HepG2 (cell line): Measurements from ENCODE around the gene ABO. TPM values are rescaled to one million over a fixed set of nuclear protein-coding genes. Genes with fewer than 3 reads are reported as not detected.

ENCODE experiments used
- ATAC-seq: fragments of 200-7000 bp; cut with Tn5 transposase; 3 replicates; pipeline ENCODE4 v1.9.1; 2020; ENCODE audit warnings: mild to moderate bottlenecking, moderate library complexity
- BruUV-seq: library from RNA; stranded (reverse); fragments of 400-500 nt; replicated peaks from 2 replicates; lab custom pipeline; 2021; lab: Mats Ljungman, UMichigan
- CTCF ChIA-PET: fragments of 300-600 bp; formaldehyde crosslinking; extraction: SDS; loops from one replicate; lab custom pipeline; 2021; ENCODE audit warnings: low total read pairs, inconsistent platforms, low intra/inter-chr PET ratio; lab: Yijun Ruan, JAX
- POLR2A ChIA-PET: fragments of 350-600 bp; sonication (Branson Sonifier 250); formaldehyde crosslinking; loops from one replicate; lab custom pipeline; 2020; ENCODE audit warnings: antibody characterized with exemption, inconsistent platforms; lab: Yijun Ruan, JAX
- DNase-seq: peaks from one replicate; pipeline ENCODE4 v3.0.0-alpha.2; 2015; ENCODE audit warnings: low spot score
- FAIRE-seq: peaks from 3 replicates; lab custom pipeline; 2011; peaks lifted over from hg19 to GRCh38; lab: Jason Lieb, UNC
- H2AFZ ChIP-seq: one replicate; pipeline ENCODE4 v1.6.1; 2011; ENCODE audit warnings: low read length, inconsistent platforms
- H3K27ac ChIP-seq: fragments of 300-600 bp; 3 replicates; pipeline ENCODE4 v1.8.0; 2011; ENCODE audit warnings: mixed run types, mild to moderate bottlenecking, mixed read lengths, low read length, inconsistent platforms; ENCODE audit not compliant: insufficient read depth; ENCODE audit errors: extremely low read length
- H3K27me3 ChIP-seq, 2 experiments: fragments of 200-600 bp in 1 of 2; 2 replicates in 1 of 2; 3 replicates in 1 of 2; pipeline versions ENCODE4 v1.6.0 to v1.8.0; 2011; ENCODE audit warnings: low read length in 2 of 2, mild to moderate bottlenecking in 2 of 2, moderate library complexity in 2 of 2, inconsistent platforms in 1 of 2; ENCODE audit not compliant: insufficient read depth in 2 of 2, control insufficient read depth in 1 of 2
- H3K36me3 ChIP-seq, 2 experiments: fragments of 200-600 bp in 1 of 2; replicated peaks in 1 of 2; 2 replicates in 1 of 2; 3 replicates in 1 of 2; pipeline versions ENCODE4 v1.5.1 to v1.8.0; 2011; ENCODE audit warnings: low read length in 2 of 2, inconsistent platforms in 1 of 2; ENCODE audit not compliant: insufficient read depth in 2 of 2, control insufficient read depth in 1 of 2
- H3K4me1 ChIP-seq: 2 replicates; pipeline ENCODE4 v1.5.1; 2012; ENCODE audit warnings: low read length, inconsistent platforms; ENCODE audit not compliant: insufficient read depth
- H3K4me2 ChIP-seq: 2 replicates; pipeline ENCODE4 v1.6.0; 2011; ENCODE audit warnings: low read depth, low read length, inconsistent platforms
- H3K4me3 ChIP-seq, 3 experiments: fragments of 200-600 bp in 1 of 3; sonication (generic), shearing (Covaris generic) in 1 of 3; replicated peaks in 1 of 3; 2 replicates each; pipeline ENCODE4 v1.5.1; 2011 to 2016; ENCODE audit warnings: low read length in 3 of 3, inconsistent platforms in 2 of 3, low read depth in 2 of 3, mild to moderate bottlenecking in 2 of 3, control low read depth in 1 of 3, mixed read lengths in 1 of 3; ENCODE audit not compliant: insufficient read depth in 1 of 3
- H3K79me2 ChIP-seq: one replicate; pipeline ENCODE4 v1.6.1; 2011; ENCODE audit warnings: low read length, inconsistent platforms; ENCODE audit not compliant: insufficient read depth
- H3K9ac ChIP-seq: 2 replicates; pipeline ENCODE4 v1.6.0; 2011; ENCODE audit warnings: mild to moderate bottlenecking, low read depth, low read length, inconsistent platforms; ENCODE audit not compliant: insufficient read depth
- H3K9me3 ChIP-seq: 2 replicates; pipeline ENCODE4 v1.5.1; 2012; ENCODE audit warnings: mild to moderate bottlenecking, low read length
- H4K20me1 ChIP-seq: 2 replicates; pipeline ENCODE4 v1.6.0; 2011; ENCODE audit warnings: inconsistent platforms, mild to moderate bottlenecking, low read length, moderate library complexity; ENCODE audit not compliant: insufficient read depth
- BCL6 ChIP-seq: IDR thresholded peaks from 2 replicates; pipeline ENCODE4 v1.6.1; 2016; ENCODE audit warnings: missing genetic modification reagents, missing compliant biosample characterization
- PAWR ChIP-seq: sonication (generic); formaldehyde crosslinking; IDR thresholded peaks from 2 replicates; pipeline ENCODE4 v1.4.0; 2020; ENCODE audit warnings: missing genetic modification reagents, mild to moderate bottlenecking, borderline replicate concordance
- POLR2A ChIP-seq, 2 experiments: IDR thresholded peaks; 2 replicates each; pipeline ENCODE4 v1.6.1; 2011; ENCODE audit warnings: low read depth in 2 of 2, low read length in 2 of 2, mild to moderate bottlenecking in 1 of 2, moderate library complexity in 1 of 2; ENCODE audit not compliant: insufficient read depth in 1 of 2
- STAG1 ChIP-seq: sonication (generic); formaldehyde crosslinking; IDR thresholded peaks from 2 replicates; pipeline ENCODE4 v1.4.0; 2020; ENCODE audit warnings: missing genetic modification reagents
- ZBTB7B ChIP-seq: sonication (generic); formaldehyde crosslinking; IDR thresholded peaks from 2 replicates; pipeline ENCODE4 v1.4.0; 2020; ENCODE audit warnings: missing genetic modification reagents
- ZMYM2 ChIP-seq: sonication (generic); formaldehyde crosslinking; IDR thresholded peaks from 2 replicates; pipeline ENCODE4 v1.8.0; 2022; ENCODE audit warnings: mild to moderate bottlenecking, missing genetic modification reagents
- ZNF589 ChIP-seq: sonication (generic); formaldehyde crosslinking; conservative IDR thresholded peaks from 2 replicates; pipeline ENCODE4 v1.8.0; 2022; ENCODE audit warnings: mild to moderate bottlenecking, moderate library complexity, missing genetic modification reagents
- WGBS: methylation state at CpG from one replicate; pipeline ENCODE4 v1.1.6; 2017; ENCODE audit warnings: low lambda C conversion rate; 5-methylcytosine and 5-hydroxymethylcytosine counted together
- in situ Hi-C: cut with HindIII; loops from 2 replicates; pipeline ENCODE4 v1.10.0; 2017; ENCODE audit warnings: low pct_unique_long_range_greater_than_20kb; ENCODE audit not compliant: extremely low pct_ligation_motif_present
- intact Hi-C: fragments of 100-400 bp; cut with micrococcal nuclease; formaldehyde crosslinking; loops from one replicate; pipeline ENCODE4 v1.10.0; 2022; ENCODE audit not compliant: unreplicated experiment
- polyA plus RNA-seq, 8 experiments: library from polyadenylated mRNA; depleted of rRNA in 3 of 8; stranded (reverse) in 7 of 8; unstranded in 1 of 8; fragments of >200 nt; fragmentation: Illumina TruSeq in 4 of 8; extraction: Trizol in 4 of 8; gene quantifications; 2 replicates each; pipeline versions ENCODE4 v1.2.1 to v1.2.3, GENCODE V29; 2011 to 2016; ENCODE audit warnings: low read depth in 4 of 8, missing spikeins in 1 of 8, mixed read lengths in 1 of 8; ENCODE audit not compliant: insufficient read depth in 1 of 8
- total RNA-seq, 5 experiments: library from RNA; depleted of rRNA; stranded (reverse); fragments of >200 nt; fragmentation: Illumina TruSeq; extraction: Trizol; gene quantifications; 2 replicates each; pipeline ENCODE4 v1.2.3, GENCODE V29; 2016; ENCODE audit warnings: low read depth in 1 of 5
- TF ChIP-seq, protein P1 (sequence below): sonication (generic); formaldehyde crosslinking; IDR thresholded peaks from 2 replicates; pipeline ENCODE4 v1.9.0; 2022; ENCODE audit warnings: low read depth, missing genetic modification reagents
- TF ChIP-seq, protein P2 (sequence below): sonication (generic); formaldehyde crosslinking; IDR thresholded peaks from 2 replicates; pipeline ENCODE4 v1.4.0; 2020; ENCODE audit warnings: mild to moderate bottlenecking, missing genetic modification reagents, borderline replicate concordance
- TF ChIP-seq, protein P3 (sequence below): sonication (generic); formaldehyde crosslinking; IDR thresholded peaks from 2 replicates; pipeline ENCODE4 v1.5.0; 2020; ENCODE audit warnings: mild to moderate bottlenecking, missing genetic modification reagents

ABO gene
- total and polyA plus RNA-seq, 2 of the 13 experiments (the other 11 are each of a cell fraction or from before 2014, with no cell fraction given), result not detected

DNA sequence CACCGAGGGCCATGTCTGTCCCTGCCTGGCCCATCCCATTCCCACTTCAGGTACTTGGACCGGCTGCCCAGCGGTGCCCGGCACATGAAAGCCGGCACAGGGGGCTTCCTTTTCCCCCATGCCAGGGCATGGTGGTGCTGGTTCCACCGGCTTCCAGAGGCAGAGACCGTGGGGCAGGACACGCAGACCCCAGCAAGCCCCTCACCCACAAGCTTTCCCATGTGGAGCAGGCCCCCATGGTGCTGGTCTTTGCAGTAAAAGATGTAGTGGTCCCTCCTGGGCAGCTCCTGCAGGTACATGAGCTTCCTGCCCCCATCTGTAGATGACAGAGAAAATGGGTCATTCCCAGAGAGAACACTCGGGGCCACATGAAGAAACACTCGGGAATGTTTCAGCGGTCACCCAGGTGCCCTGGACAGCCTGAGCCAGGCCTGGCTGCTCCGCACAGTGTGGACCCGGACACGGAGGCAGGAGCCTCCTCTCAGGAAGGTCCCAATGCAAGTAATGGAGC lies 67.9 kb downstream of the ABO start:
- Histone ChIP-seq H3K79me2 (no peaks in the 10 kb centered on the region), H3K4me2 (no peak overlapping the region), H3K9me3 (no peaks in the 10 kb centered on the region), H3K9ac (no peak overlapping the region), H4K20me1 (no peaks in the 10 kb centered on the region), H3K27ac (no peak overlapping the region), H3K27me3 (peaks cover 4 to 41% of the 10 kb centered on the region in 2 experiments; a peak in 3 of 5 replicates), H3K4me1 (no peaks in the 10 kb centered on the region; the same call in 1 of the 2 replicates), H2AFZ (no peak overlapping the region), H3K36me3 (no peaks in the 10 kb centered on the region), H3K4me3 (no peak overlapping the region)
- ChIA-PET CTCF (no interaction called here), POLR2A (no interaction called here)
- in situ Hi-C loops, result no loop called here
- 38% methylated on average over 8 of the region's 14 CpGs for WGBS
- intact Hi-C loops, result no loop called here
- ATAC-seq (0 out of 3 replicates have a peak, but pooled peaks have one; percentile 11), FAIRE-seq (no peak), DNase-seq (no peak)
- BruUV-seq, result no TSS peak
- TF ChIP-seq BCL6, result no peak
- TF ChIP-seq ZBTB7B (CRISPR knock-in tag), result no peak
- no peak for TF ChIP-seq POLR2A (IDR thresholded peaks at IDR 0.05; ENCODE audit: insufficient read depth in 1 of 2, low read depth in 2 of 2, low read length in 2 of 2)

DNA sequence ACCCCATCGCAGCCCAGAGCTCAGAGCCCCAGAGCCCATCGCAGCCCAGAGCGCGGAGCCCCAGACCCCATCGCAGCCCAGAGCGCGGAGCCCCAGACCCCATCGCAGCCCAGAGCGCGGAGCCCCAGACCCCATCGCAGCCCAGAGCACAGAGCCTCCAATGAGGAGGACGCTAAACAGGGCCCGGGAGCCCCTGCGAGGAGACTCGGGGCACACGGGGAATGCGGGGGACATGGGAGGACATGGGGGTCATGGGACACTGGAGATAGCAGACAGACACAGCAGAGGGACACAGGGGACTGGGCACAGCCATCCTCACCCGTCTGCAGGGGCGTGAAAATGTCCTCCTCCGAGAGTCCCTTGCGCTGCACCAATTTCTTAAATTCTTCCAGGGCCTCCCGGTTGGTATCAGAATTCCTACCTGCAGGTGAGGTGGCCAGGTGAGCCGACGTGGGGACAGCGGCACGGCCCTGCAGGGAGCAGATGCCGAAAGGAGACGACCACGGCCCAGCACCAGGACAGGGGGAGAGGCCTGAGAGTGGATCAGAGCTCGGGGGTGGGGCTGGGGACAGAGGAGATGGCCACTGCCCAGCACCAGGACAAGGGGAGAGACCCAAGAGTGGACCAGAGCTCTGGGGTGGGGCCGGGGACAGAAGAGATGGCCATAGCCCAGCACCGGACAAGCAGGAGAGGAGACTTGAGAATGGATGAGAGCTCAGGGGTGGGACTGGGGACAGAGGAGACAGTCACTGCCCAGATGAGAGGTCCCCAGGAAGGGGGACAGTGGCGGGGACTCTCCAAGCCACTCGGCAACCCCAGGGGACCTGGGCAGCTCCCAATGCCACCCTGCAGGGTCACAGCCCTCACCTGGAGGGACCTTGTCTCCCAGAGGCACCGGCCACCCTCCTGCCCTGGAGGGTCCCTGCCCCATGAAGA lies 68.7 kb downstream of the ABO start:
- no peaks in the 10 kb centered on the region; the same call in 1 of the 2 replicates for H3K4me1 ChIP-seq
- no peak overlapping the region for H3K4me2 ChIP-seq
- H3K79me2 ChIP-seq, result no peaks in the 10 kb centered on the region
- BruUV-seq, result no TSS peak
- peaks cover 4 to 49% of the 10 kb centered on the region in 2 experiments; a peak in 3 of 5 replicates for H3K27me3 ChIP-seq
- H3K27ac ChIP-seq, result no peak overlapping the region
- H4K20me1 ChIP-seq, result no peaks in the 10 kb centered on the region
- DNase-seq (no peak), ATAC-seq (no peak), FAIRE-seq (no peak)
- no peak overlapping the region for H3K4me3 ChIP-seq
- H3K9me3 ChIP-seq, result no peaks in the 10 kb centered on the region
- H3K36me3 ChIP-seq, result no peaks in the 10 kb centered on the region
- ChIA-PET POLR2A (no interaction called here), CTCF (no interaction called here)
- no peak overlapping the region for H3K9ac ChIP-seq
- in situ Hi-C loops (no loop called here), intact Hi-C loops (no loop called here)
- 33% methylated on average over 15 of the region's 35 CpGs for WGBS
- no peak overlapping the region for H2AFZ ChIP-seq
- TF ChIP-seq, protein P1, sequence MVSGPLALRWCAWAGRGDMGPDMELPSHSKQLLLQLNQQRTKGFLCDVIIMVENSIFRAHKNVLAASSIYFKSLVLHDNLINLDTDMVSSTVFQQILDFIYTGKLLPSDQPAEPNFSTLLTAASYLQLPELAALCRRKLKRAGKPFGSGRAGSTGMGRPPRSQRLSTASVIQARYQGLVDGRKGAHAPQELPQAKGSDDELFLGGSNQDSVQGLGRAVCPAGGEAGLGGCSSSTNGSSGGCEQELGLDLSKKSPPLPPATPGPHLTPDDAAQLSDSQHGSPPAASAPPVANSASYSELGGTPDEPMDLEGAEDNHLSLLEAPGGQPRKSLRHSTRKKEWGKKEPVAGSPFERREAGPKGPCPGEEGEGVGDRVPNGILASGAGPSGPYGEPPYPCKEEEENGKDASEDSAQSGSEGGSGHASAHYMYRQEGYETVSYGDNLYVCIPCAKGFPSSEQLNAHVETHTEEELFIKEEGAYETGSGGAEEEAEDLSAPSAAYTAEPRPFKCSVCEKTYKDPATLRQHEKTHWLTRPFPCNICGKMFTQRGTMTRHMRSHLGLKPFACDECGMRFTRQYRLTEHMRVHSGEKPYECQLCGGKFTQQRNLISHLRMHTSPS (CRISPR knock-in tag), result no peak
- TF ChIP-seq, protein P2, sequence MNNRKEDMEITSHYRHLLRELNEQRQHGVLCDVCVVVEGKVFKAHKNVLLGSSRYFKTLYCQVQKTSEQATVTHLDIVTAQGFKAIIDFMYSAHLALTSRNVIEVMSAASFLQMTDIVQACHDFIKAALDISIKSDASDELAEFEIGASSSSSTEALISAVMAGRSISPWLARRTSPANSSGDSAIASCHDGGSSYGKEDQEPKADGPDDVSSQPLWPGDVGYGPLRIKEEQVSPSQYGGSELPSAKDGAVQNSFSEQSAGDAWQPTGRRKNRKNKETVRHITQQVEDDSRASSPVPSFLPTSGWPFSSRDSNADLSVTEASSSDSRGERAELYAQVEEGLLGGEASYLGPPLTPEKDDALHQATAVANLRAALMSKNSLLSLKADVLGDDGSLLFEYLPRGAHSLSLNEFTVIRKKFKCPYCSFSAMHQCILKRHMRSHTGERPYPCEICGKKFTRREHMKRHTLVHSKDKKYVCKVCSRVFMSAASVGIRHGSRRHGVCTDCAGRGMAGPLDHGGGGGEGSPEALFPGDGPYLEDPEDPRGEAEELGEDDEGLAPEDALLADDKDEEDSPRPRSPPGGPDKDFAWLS (CRISPR knock-in tag), result no peak
- no peak for TF ChIP-seq ZMYM2 (CRISPR knock-in tag)
- TF ChIP-seq, protein P3, sequence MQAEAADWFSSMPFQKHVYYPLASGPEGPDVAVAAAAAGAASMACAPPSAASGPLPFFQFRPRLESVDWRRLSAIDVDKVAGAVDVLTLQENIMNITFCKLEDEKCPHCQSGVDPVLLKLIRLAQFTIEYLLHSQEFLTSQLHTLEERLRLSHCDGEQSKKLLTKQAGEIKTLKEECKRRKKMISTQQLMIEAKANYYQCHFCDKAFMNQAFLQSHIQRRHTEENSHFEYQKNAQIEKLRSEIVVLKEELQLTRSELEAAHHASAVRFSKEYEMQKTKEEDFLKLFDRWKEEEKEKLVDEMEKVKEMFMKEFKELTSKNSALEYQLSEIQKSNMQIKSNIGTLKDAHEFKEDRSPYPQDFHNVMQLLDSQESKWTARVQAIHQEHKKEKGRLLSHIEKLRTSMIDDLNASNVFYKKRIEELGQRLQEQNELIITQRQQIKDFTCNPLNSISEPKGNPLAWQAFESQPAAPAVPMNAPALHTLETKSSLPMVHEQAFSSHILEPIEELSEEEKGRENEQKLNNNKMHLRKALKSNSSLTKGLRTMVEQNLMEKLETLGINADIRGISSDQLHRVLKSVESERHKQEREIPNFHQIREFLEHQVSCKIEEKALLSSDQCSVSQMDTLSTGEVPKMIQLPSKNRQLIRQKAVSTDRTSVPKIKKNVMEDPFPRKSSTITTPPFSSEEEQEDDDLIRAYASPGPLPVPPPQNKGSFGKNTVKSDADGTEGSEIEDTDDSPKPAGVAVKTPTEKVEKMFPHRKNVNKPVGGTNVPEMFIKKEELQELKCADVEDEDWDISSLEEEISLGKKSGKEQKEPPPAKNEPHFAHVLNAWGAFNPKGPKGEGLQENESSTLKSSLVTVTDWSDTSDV, result no peak
- no peak for TF ChIP-seq ZNF589 (CRISPR knock-in tag)
- TF ChIP-seq STAG1 (CRISPR knock-in tag), result no peak
- TF ChIP-seq PAWR (CRISPR knock-in tag), result no peak
